SK-MEL-5 (cell line): Measurements from ENCODE around the gene DPYD. TPM values are rescaled to one million over a fixed set of nuclear protein-coding genes. Genes with fewer than 3 reads are reported as not detected.

Source experiments
- DNase-seq: peaks from one replicate; pipeline ENCODE4 v3.0.0-alpha.2; 2016; ENCODE audit warnings: low read depth, low spot score
- in situ Hi-C: cut with HindIII; loops from 2 replicates; pipeline ENCODE4 v1.10.0; 2016; ENCODE audit warnings: low sequenced_read_pairs, high pct_unique_total_duplicates, low pct_unique_long_range_greater_than_20kb
- total RNA-seq: library from RNA; depleted of rRNA; stranded (reverse); fragments of >200 nt; shearing (Covaris generic); gene quantifications from 2 replicates; pipeline ENCODE4 v1.2.3, GENCODE V29; 2014

DPYD gene
- total RNA-seq, 1 experiment from 2014 or later = not detected

DNA sequence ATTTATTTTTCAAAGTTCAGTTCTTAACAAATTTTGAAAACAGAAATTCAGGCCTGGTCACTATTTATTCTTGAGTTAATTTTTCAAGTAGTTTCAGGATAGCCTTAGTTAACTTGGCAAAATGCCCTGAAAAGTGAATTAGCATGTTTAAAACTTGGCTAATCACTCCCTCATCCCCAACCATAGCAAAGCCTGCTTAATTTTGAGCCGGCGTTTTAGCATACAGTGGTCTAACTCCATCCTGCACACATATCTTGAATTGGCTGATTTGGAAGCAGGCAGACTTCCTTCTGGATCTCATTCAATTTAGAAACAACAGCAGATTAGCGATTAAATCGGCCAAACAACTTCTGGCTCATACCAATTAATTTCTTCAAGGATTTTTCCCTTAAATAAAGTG lies 760.0 kb downstream of the DPYD start:
- DNase-seq = no peak
- in situ Hi-C loops = no loop called here

DNA sequence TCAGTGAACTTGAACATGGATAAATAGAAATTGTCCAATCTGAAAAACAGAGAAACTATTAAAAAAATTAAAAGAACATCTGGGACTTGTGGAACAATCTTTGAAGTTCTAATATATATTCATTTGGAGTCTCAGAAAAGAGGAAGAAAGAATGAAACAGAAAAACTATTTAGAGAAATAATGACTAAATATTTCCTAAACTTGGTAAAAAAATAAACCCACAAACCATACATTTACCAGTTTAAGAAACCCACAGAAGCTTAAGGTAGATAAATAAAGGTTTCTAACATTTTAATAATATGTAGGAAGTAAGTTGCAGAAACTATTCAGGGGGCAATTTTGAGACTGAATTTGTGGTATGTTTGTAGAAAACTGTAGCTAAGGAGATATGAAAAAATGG lies 761.5 kb downstream of the DPYD start:
- in situ Hi-C loops = no loop called here

DNA sequence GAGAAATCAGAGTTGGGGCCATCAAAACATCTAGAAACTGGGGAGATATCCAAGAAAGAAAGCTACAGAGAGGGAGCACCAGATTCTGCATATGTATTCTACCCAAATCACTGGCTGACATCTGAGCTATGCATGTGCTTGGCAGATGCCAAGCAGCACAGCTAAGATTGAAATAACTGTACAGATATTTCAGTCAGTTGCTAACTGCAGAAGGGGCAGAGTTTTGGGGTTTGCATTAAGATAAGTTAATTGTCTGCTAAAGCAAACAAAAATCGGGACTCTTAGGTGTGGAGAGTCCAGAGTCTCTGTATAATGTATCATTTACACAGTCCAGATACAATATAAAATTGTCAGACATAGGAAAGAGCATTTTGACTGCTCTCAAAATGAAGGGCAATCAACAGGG lies 762.1 kb downstream of the DPYD start:
- in situ Hi-C loops = no loop called here
- no peak for DNase-seq

More for the DNA sequence above, 761.5 kb downstream of the DPYD start:
- no peak for DNase-seq

DNA sequence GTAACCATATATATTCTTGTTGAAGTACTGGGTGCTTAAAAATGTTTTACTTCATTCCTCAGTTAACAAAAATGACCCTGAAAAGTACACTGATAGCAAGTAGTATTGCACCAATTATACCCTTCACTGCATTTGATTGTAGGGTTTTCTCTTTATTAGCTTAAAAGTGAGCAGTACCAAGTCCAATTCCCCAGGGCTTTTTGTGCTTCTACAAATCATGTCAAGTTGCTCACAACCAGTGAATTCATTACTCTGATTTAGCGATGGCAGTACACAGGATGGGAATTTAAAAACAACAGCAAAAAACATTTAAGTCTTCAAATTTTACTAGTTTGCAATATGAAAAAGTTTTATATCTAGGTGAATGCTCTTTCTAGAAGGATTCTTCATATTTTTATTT lies 762.8 kb downstream of the DPYD start:
- DNase-seq = no peak

DNA sequence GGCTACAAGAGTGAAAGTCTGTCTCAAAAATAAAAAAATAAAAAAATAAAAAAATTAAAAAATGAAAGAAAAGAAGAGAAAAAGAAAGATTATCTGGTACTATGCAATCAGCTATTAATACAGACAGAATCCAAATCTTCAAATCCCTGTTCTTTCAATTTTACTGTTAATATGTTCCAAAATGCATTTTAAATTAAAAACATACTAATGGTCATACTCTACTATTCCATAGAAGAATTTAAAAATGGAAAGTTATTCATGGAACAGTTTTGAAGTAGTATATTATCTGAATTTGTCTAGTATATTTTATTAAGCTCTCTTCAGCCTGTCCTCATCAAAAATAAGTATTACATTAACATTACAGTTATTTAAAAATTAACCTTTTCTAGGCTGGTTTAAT lies 769.2 kb downstream of the DPYD start:
- no peak for DNase-seq
- in situ Hi-C loops = no loop called here

More for the DNA sequence above, 762.8 kb downstream of the DPYD start:
- in situ Hi-C loops = no loop called here

DNA sequence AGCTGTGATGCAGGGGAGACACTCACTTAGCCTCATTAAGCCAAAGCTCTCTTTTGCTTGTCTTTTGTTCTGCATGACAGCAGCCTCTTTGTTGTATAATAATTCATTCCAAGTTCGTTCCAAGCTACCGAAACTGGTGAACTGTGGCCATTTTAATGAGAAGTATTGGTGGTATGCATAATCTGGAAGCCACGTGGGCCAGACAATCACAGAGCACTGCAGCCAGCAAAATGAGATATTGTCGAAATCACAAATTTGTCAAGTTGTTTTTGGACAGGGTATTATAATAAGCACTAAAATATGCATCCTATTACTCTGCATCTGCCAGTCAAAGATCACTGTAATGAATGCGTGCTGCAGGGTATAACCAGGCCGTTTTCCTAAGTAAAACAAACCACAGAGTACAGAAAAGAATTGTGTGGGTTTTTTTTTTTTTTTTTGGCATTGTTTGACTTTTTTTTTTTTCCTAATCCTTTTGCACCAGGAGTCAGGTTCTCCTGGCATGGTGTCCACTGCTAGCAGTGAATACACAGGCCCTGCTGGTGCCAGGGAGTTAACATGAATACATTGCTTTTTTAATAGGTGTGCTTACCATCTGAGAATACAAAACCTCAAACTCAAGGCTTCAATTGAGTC lies 775.4 kb downstream of the DPYD start:
- in situ Hi-C loops = no loop called here
- DNase-seq = peak; percentile 78

DNA sequence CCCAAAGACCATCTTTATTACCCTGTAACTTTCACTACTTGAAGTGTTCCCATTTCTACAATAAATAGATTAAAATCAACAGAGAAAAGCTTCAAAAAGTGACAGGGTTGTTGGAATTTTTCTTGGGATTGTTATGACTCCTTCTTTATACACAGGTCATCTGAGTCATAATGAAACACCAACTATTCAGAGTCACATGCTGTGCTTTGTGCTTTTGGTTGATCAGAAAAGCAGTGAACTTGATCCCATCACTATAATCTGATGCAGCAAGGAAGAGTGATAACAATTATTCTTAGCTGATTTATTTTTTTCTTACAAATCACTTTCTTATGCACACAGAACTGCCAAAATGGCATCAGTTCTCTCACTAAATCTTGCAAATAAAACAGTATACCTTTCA lies 776.3 kb downstream of the DPYD start:
- DNase-seq = peak; percentile 22
- in situ Hi-C loops = no loop called here

DNA sequence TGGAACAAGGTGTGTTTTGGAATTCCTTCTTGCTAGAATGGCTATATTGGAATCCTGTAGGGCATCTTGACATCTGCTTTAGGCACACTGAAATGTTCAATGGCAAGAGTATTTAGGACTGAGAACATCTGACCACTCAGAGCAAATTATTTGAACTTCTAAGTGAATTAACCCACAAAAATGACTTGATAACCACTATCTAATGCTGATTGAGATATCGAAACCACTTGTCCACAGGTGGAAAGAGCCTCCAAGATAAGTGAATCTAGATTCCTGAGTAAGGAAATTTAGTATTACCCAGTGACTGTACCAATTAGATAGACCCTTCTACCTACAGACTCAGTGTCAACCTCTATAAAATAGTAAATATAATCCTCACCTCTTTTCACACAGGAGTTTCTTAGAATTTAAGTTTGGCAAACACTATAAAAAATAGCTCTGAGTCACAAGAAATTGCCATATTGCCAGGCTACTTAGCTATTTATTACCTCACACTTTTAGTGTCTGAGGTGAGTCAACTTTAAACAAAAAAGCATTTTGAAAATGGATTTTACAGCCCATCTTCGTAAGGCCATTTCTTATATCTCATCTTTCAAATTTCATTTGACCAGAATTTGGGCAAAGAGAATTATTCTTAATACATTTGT lies 777.5 kb downstream of the DPYD start:
- in situ Hi-C loops = no loop called here
- no peak for DNase-seq

DNA sequence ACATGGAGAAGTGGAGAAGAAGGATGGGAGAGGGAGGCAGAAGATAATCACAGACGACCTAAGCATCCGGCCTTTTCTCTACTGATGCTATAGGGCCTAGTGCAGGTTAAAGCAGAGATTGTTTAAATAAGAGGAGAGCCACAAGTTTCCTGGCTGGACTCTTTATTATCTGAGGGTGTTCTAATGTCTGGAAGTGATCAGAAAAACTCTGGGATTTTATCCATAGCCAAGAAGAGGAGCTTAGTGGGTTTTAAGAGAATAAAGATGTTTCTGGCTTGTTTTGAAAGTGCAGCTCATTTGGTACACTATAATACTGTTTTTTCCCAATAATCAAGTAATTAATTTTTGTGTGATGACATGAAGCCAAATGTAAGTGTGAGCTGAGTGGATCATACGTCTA lies 780.2 kb downstream of the DPYD start:
- DNase-seq = no peak
- in situ Hi-C loops = no loop called here

DNA sequence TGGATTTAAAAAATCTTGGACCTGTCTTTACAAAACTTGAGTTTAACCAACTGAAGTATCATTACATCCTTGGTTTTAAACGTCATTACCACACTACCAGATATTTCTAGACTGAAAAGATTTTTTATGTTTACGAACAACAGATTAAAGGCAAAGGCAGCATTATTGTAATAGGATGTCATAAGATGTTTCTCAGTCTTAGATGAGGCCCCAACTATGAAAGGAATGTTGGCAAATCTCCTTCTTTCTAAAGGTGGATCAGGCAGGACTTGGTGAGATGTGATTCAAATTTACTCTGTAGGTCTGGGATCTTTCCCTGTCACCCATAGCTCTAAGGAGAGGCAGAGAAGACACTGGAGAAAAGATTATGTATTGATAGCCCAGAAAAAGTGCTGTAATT lies 781.3 kb downstream of the DPYD start:
- no peak for DNase-seq
- in situ Hi-C loops = no loop called here

DNA sequence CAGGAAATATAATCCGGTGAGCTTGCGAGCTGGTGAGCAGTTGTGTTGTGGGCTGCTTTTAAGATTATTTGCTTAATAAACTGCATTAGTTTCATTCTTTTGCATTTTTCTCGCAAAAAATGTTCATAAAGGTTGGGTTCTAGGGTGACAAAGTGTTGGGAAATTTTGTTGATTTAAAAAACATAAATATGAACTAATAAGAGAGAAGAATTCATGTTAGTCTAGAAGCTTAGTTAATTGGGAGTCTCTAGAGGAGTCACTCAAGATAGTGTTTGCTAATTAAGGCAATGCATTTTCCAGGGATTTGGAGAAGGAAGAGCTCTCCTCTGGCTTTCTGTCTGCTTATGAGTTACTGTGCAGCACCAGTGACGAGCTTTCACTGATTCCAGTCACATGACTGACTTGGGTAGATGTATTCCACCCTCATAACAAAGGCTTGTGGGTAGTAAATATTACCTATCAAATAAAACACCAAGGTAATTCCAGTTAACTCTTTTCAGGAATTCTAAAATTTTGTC lies 782.3 kb downstream of the DPYD start:
- in situ Hi-C loops = no loop called here
- DNase-seq = peak; percentile 3

DNA sequence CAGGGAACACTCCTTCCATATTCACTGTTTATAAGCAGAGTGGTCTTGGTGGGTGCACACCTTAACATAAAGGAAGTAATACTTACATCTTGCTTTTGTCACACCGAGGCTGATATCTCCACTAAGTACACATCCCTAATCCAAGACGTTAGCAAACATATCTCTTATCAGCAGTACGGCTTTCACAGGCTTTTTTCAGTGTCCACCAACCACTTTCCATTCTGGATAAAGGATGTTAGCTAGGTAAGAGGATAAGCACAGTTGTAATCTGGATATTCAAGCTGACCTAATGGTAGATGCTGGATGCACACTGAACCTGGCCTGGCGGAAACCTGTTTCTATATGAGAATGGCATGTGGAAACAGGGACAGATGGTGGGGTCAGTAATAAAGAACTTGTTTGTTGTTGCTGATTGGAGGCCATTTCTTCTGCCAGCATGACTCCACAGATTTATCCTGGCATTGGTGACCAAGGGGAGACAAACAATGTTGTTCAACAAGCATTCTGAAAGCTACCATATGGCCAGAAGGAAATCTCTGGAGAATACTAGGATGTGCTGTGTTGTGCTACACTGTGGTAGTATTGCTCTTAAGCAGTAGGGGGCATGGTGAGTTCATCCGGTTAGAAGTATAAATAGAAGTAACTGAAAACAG lies 782.8 kb downstream of the DPYD start:
- DNase-seq = peak; percentile 78
- in situ Hi-C loops = no loop called here

DNA sequence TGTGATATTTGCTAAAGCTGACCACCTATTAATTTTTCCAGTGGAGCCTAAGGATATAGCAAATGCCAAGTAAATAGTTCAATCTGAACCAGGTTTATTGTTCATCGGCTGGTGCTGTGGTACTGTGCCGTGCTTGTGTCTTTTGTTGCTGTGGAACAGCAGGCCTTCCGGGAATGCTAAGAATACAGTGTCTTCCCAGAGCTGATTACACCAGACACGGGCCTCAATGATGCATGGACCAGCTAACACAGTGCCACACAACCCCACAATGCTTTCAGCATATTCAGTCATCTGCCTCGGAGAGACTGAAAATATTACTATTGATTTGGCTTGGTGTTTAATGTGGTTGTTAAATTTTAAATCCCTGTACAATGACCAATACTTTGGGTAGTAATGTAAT lies 783.8 kb downstream of the DPYD start:
- in situ Hi-C loops = no loop called here
- no peak for DNase-seq

DNA sequence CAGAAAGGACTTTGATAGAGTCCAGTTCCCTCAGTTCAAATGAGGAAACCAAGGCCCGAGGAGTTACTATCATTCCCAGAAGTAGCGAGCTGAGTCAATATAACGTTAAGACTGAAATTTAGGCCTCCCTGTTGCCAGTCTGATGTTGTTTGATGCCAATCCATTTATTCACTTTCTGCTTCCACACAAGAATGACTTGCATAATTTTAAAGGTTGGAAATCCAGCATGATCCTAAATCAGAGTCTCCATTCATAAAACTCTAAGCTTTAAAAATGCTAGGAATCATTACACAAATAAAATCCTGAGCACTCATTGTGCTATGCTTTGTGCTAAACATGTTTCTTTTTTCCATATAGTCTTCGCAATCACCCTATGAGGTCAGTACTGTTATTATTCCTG lies 784.9 kb downstream of the DPYD start:
- DNase-seq = no peak
- in situ Hi-C loops = no loop called here

DNA sequence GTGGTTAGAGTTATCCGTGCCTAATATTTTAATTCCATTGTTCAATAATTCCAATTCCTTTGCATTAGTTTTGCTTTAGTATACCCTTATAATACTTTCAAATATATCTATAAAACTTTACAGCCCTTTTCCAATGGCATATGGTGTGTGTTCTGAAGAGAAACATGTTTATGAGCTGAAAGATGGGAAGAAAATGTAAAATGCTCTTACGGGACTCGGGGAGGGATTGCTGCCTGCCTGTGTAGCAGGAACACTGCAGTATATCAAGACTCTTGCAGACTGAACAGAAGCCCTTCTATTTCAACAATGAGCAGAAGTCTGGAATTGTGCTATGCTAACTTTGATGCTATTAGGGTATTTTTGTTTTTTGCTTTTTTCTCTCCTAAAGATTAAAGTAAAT lies 792.4 kb downstream of the DPYD start:
- no peak for DNase-seq
- in situ Hi-C loops = no loop called here

DNA sequence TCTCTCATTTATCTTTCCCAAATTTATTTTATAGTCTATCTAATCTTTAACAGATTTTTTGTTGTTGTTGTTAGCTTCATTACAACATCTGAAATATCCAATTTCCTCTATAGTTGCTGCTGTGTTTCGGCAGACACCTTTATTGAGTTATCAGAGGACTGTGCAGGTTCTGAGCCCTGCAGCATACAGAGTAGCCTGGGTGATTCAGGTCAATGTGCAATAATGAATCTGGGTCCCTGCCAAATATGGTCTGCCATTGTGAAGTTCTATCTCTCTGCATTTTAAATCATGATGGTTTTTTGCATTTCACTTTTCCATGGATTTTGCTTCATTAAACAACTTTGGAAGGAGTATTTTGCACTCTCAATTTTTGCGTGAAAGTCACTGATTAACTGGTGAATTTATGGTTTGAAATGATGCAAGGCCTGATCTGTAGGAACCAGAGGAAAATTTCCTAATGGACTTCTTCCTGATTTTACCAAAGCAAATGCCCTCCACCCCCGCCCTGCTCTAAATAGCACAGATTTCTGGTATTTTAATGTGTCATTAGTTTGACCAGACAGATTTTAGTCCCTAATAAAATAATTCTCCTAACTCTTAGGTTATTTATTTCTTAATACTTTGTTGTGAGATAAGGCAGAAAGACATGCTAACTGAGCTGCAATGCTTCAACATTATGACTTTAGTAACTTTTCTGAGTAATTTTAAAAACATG lies 797.0 kb downstream of the DPYD start:
- in situ Hi-C loops = no loop called here
- no peak for DNase-seq

DNA sequence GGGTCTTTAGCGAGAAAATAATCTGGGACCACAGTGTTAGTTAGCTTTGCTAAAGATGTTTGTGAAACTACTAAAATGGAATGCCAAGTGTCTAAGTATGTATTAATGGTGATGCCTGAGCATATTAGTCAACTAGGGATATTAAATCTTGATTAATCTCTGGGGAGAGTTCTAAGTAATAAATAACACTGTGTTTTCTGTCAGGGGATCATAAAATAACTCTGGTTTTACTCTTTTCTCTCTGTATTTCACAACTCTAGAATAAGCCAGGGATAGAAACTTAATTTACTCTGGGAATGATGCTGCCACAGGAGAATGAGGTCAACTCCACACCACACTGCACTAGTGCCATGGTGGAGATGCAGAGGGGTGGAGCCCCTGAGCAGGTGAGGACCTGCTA lies 800.0 kb downstream of the DPYD start:
- DNase-seq = no peak
- in situ Hi-C loops = no loop called here
